HCT116 (cell line): ENCODE measurements around the gene GFPT1. TPM values are rescaled to one million over a fixed set of nuclear protein-coding genes. Genes with fewer than 3 reads are reported as not detected.

Experiments
- ATAC-seq: fragments of 200-7000 bp; cut with Tn5 transposase; 2 replicates; pipeline ENCODE4 v1.9.1; 2020; ENCODE audit warnings: mild to moderate bottlenecking, moderate library complexity
- Bru-seq: library from RNA; stranded (reverse); fragments of 400-500 nt; gene quantifications from one replicate; lab custom pipeline; 2021; lab: Mats Ljungman, UMichigan
- BruChase-seq, 2 experiments: library from RNA; stranded (reverse); fragments of 400-500 nt; gene quantifications; one replicate each; lab custom pipeline; 2021; lab: Mats Ljungman, UMichigan
- BruUV-seq: library from RNA; stranded (reverse); fragments of 400-500 nt; replicated peaks from 2 replicates; lab custom pipeline; 2021; lab: Mats Ljungman, UMichigan
- CTCF ChIA-PET: fragments of 300-600 bp; sonication (Branson Sonifier 250); formaldehyde crosslinking; loops from one replicate; lab custom pipeline; 2021; ENCODE audit warnings: antibody characterized with exemption; lab: Charles Lee
- POLR2A ChIA-PET: fragments of 300-600, 350-600 bp; sonication (Branson Sonifier 250); formaldehyde crosslinking; loops from one replicate; lab custom pipeline; 2021; ENCODE audit warnings: antibody characterized with exemption; lab: Charles Lee
- RAD21 ChIA-PET, 2 experiments: fragments of 300-600 bp; sonication (Branson Sonifier 250); formaldehyde crosslinking; loops; one replicate each; lab custom pipeline; 2023; ENCODE audit warnings: low total read pairs in 2 of 2; ENCODE audit not compliant: uncharacterized antibody in 2 of 2, unreplicated experiment in 2 of 2, low non-redundant PET in 1 of 2; lab: Charles Lee
- DNase-seq: peaks from one replicate; pipeline ENCODE4 v3.0.0-alpha.2; 2010; ENCODE audit warnings: low read depth, low spot score
- H2AFZ ChIP-seq: fragments of 200-600 bp; shearing (Covaris generic), sonication (generic); 2 replicates; pipeline ENCODE4 v1.6.1; 2017; ENCODE audit warnings: low read depth, mixed run types, mixed read lengths, antibody characterized with exemption, low read length; ENCODE audit not compliant: poor library complexity, severe bottlenecking
- H3K27ac ChIP-seq: 2 replicates; pipeline ENCODE4 v1.5.1; 2012; ENCODE audit warnings: low read depth, low read length
- H3K27me3 ChIP-seq: fragments of 200-600 bp; sonication (generic); 2 replicates; pipeline ENCODE4 v1.6.1; 2016; ENCODE audit warnings: mixed run types, low read length, mixed read lengths; ENCODE audit not compliant: insufficient read depth
- H3K36me3 ChIP-seq, 2 experiments: fragments of 200-500 bp in 1 of 2; fragments of 200-600 bp in 1 of 2; sonication (Bioruptor generic) in 1 of 2; sonication (generic) in 1 of 2; 2 replicates each; pipeline versions ENCODE4 v1.5.1 to v1.6.1; 2014 to 2016; ENCODE audit warnings: low read length in 2 of 2, inconsistent platforms in 1 of 2, mixed read lengths in 1 of 2, mixed run types in 1 of 2; ENCODE audit not compliant: insufficient read depth in 2 of 2, control insufficient read depth in 1 of 2
- H3K4me1 ChIP-seq, 2 experiments: fragments of 200-600 bp in 1 of 2; sonication (generic) in 1 of 2; 2 replicates each; pipeline versions ENCODE4 v1.5.1 to v1.6.1; 2012 to 2017; ENCODE audit warnings: low read length in 2 of 2, inconsistent platforms in 1 of 2, mild to moderate bottlenecking in 1 of 2, mixed read lengths in 1 of 2, mixed run types in 1 of 2, moderate library complexity in 1 of 2; ENCODE audit not compliant: insufficient read depth in 2 of 2, control insufficient read depth in 1 of 2
- H3K4me2 ChIP-seq: fragments of 200-600 bp; sonication (generic); 2 replicates; pipeline ENCODE4 v1.6.1; 2017; ENCODE audit warnings: mixed run types, low read length, mixed read lengths
- H3K4me3 ChIP-seq, 2 experiments: fragments of 200-600 bp in 1 of 2; sonication (generic) in 1 of 2; replicated peaks in 1 of 2; 2 replicates each; pipeline ENCODE4 v1.5.1; 2011 to 2016; ENCODE audit warnings: low read length in 2 of 2, control low read depth in 1 of 2, low read depth in 1 of 2, mild to moderate bottlenecking in 1 of 2, mixed read lengths in 1 of 2, mixed run types in 1 of 2
- H3K79me2 ChIP-seq: fragments of 200-600 bp; sonication (generic); 2 replicates; pipeline ENCODE4 v1.6.1; 2017; ENCODE audit warnings: mild to moderate bottlenecking, mixed run types, low read length, moderate library complexity, mixed read lengths; ENCODE audit not compliant: insufficient read depth
- H3K9ac ChIP-seq: fragments of 200-600 bp; sonication (generic); 2 replicates; pipeline ENCODE4 v1.6.1; 2016; ENCODE audit warnings: low read length, mixed read lengths
- H3K9me2 ChIP-seq: fragments of 200-600 bp; sonication (generic), shearing (Covaris generic); 2 replicates; pipeline ENCODE4 v1.6.1; 2017; ENCODE audit warnings: mixed run types, mild to moderate bottlenecking, moderate library complexity; ENCODE audit not compliant: insufficient read depth
- H3K9me3 ChIP-seq, 2 experiments: fragments of 200-500 bp in 1 of 2; fragments of 200-600 bp in 1 of 2; sonication (Bioruptor generic) in 1 of 2; sonication (generic) in 1 of 2; 2 replicates each; pipeline ENCODE4 v1.6.1; 2014 to 2017; ENCODE audit warnings: low read length in 2 of 2, mixed read lengths in 2 of 2, inconsistent platforms in 1 of 2, low read depth in 1 of 2, mild to moderate bottlenecking in 1 of 2, mixed run types in 1 of 2, moderate library complexity in 1 of 2; ENCODE audit not compliant: control insufficient read depth in 1 of 2, insufficient read depth in 1 of 2
- H4K20me1 ChIP-seq: fragments of 200-600 bp; sonication (generic), shearing (Covaris generic); 2 replicates; pipeline ENCODE4 v1.6.1; 2017; ENCODE audit warnings: mixed run types, mild to moderate bottlenecking, moderate library complexity; ENCODE audit not compliant: insufficient read depth
- CBX3 ChIP-seq: IDR thresholded peaks from 2 replicates; pipeline ENCODE4 v1.6.1; 2012; ENCODE audit warnings: low read depth
- CEBPB ChIP-seq: IDR thresholded peaks from 2 replicates; pipeline ENCODE4 v1.6.1; 2012; ENCODE audit warnings: low read depth
- EGR1 ChIP-seq: IDR thresholded peaks from 2 replicates; pipeline ENCODE4 v1.6.1; 2012; ENCODE audit warnings: low read depth
- ELF1 ChIP-seq: IDR thresholded peaks from 2 replicates; pipeline ENCODE4 v1.6.1; 2012; ENCODE audit warnings: low read depth, borderline replicate concordance
- EZH2 ChIP-seq: fragments of 200-600 bp; sonication (generic); IDR thresholded peaks from 2 replicates; pipeline ENCODE4 v1.6.1; 2017; ENCODE audit warnings: antibody characterized with exemption, mixed run types
- EZH2phosphoT487 ChIP-seq: fragments of 200-600 bp; IDR thresholded peaks from 2 replicates; pipeline ENCODE4 v1.6.1; 2018; ENCODE audit warnings: antibody characterized with exemption, borderline replicate concordance
- JUND ChIP-seq: IDR thresholded peaks from 2 replicates; pipeline ENCODE4 v1.6.1; 2012
- POLR2A ChIP-seq: IDR thresholded peaks from 2 replicates; pipeline ENCODE4 v1.7.0; 2011; ENCODE audit warnings: borderline replicate concordance; ENCODE audit not compliant: insufficient read depth, insufficient read length; ENCODE audit errors: extremely low read depth
- SP1 ChIP-seq: IDR thresholded peaks from 2 replicates; pipeline ENCODE4 v1.6.1; 2012; ENCODE audit warnings: low read depth
- SRF ChIP-seq: IDR thresholded peaks from 2 replicates; pipeline ENCODE4 v1.6.1; 2012; ENCODE audit warnings: low read depth
- TCF7L2 ChIP-seq: IDR thresholded peaks from 2 replicates; pipeline ENCODE4 v1.7.0; 2011; ENCODE audit warnings: borderline replicate concordance, inconsistent platforms; ENCODE audit not compliant: insufficient read depth, insufficient read length; ENCODE audit errors: extremely low read depth
- YY1 ChIP-seq: IDR thresholded peaks from 2 replicates; pipeline ENCODE4 v1.6.1; 2011; ENCODE audit warnings: low read length, low read depth, moderate library complexity, mild to moderate bottlenecking; ENCODE audit not compliant: insufficient replicate concordance; ENCODE audit errors: extremely low read depth
- ZFX ChIP-seq: fragments of 450-650 bp; IDR thresholded peaks from 2 replicates; pipeline ENCODE4 v1.6.1; 2017
- ZNF274 ChIP-seq: fragments of 200-500 bp; sonication (Bioruptor generic); IDR thresholded peaks from 2 replicates; pipeline ENCODE4 v1.6.1; 2014; ENCODE audit warnings: mild to moderate bottlenecking, low read depth, low read length, inconsistent platforms
- intact Hi-C: fragments of 100-400 bp; cut with micrococcal nuclease; formaldehyde crosslinking; loops from 2 replicates; pipeline ENCODE4 v1.10.0; 2022
- long read RNA-seq: library from polyadenylated mRNA; unstranded; transcript quantifications from one replicate; pipeline ENCODE4 v2.0.0, GENCODE V29; 2021; ENCODE audit not compliant: unreplicated experiment
- polyA plus RNA-seq: library from polyadenylated mRNA; unstranded; fragments of >200 nt; gene quantifications from 2 replicates; pipeline ENCODE4 v1.2.1, GENCODE V29; 2012; ENCODE audit warnings: missing spikeins
- total RNA-seq: library from RNA; stranded (reverse); gene quantifications from one replicate; pipeline ENCODE4 v1.2.1, GENCODE V29; 2021; ENCODE audit not compliant: unreplicated experiment
- TF ChIP-seq, protein P1 (sequence below), 3 experiments: fragments of 200-600 bp in 1 of 3; sonication (generic) in 1 of 3; IDR thresholded peaks in 2 of 3; conservative IDR thresholded peaks in 1 of 3; 2 replicates each; pipeline ENCODE4 v1.5.1; 2012 to 2017; ENCODE audit warnings: low read depth in 2 of 3, low read length in 2 of 3, antibody characterized with exemption in 1 of 3, borderline replicate concordance in 1 of 3, control low read depth in 1 of 3, mild to moderate bottlenecking in 1 of 3, mixed read lengths in 1 of 3, mixed run types in 1 of 3, moderate library complexity in 1 of 3; ENCODE audit not compliant: insufficient read depth in 1 of 3
- TF ChIP-seq, protein P2 (sequence below): IDR thresholded peaks from 2 replicates; pipeline ENCODE4 v1.6.1; 2012; ENCODE audit warnings: low read depth
- TF ChIP-seq, protein P3 (sequence below): IDR thresholded peaks from 2 replicates; pipeline ENCODE4 v1.6.1; 2012
- TF ChIP-seq, protein P4 (sequence below): IDR thresholded peaks from 2 replicates; pipeline ENCODE4 v1.6.1; 2012

GFPT1 gene
- total RNA-seq (62.4 TPM), Bru-seq, nascent RNA (percentile 95 among the genes with signal in this experiment), BruChase-seq, experiment 1, labeled RNA remaining after a 6-hour chase (percentile 99 among the genes with signal in this experiment), BruChase-seq, experiment 2, labeled RNA remaining after a 2-hour chase (percentile 97 among the genes with signal in this experiment)
- 23.6 and 27.4 TPM in 2 replicates for polyA plus RNA-seq
- long read RNA-seq, full-length matches to known transcripts, result 155 of 185 reads
- long read RNA-seq, partial matches to known transcripts, result 12 of 185 reads
- long read RNA-seq, other reads (novel, unspliced or antisense), result 18 of 185 reads

DNA sequence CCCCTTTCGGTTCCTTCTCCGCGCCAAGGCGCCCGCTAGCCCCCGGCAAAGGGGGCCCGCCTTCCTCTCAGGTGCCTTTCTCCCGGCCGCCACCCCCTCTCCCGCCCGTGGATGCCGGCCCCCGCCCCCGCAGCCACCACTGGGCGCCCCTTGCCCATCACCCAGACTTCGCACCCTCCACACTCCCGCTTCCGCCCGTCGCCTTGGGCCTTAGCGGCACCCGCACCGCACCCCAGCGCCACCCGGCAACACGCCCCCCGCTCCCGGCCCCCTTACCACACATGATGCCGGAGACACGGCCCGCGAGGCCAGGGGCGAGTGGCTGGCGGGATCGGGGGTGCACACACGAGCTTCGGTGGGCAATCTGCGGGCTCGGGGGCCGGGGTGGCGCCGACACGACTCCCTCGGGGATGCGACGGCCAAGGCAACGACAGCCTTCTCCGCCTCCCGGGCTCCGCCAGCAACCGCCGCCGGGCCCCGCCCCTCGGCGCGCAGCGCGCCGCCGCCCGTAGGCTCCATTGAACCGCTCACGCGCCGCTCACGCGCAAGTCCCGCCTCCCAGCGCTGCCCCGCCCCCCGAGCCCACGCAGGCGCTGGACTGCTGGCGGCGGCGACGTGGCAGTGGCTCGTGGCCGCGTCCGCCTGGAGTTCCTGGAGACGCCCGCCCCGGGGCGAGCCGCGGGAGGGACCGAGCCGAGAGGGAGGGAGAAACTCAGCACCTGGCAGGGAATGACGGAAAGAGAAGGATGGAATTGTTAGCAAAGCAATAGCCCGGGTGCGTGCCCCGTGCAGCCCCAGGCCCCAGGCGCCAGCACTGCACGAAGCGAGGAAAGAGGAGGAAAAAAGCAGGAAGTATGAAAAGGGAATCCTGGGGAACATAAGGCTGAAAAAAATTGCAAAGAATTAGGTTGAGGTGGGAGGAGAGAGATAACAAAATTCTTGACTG is at the start of gene GFPT1:
Gene GFPT1 (minus strand): TSS at position 439 of the 946 bp plus-strand sequence. CDS start 156 bp downstream, at position 283.
- Histone ChIP-seq H3K27ac (peak within 1 kb of the TSS; percentile 37; the same call in 1 of the 2 replicates), H3K4me2 (peak within 1 kb of the TSS; percentile 90), H3K27me3 (no peaks in the 10 kb centered on the region), H2AFZ (no peak within 1 kb of the TSS), H3K4me1 (peaks cover 8 to 15% of the 10 kb centered on the region in 2 experiments; a peak in 3 of 4 replicates), H4K20me1 (no peaks in the 10 kb centered on the region), H3K79me2 (peaks cover 45% of the 10 kb centered on the region), H3K9ac (peak within 1 kb of the TSS; percentile 70), H3K4me3 (peak within 1 kb of the TSS; percentile 70 to 76), H3K9me3 (no peaks in the 10 kb centered on the region), H3K9me2 (no peaks in the 10 kb centered on the region), H3K36me3 (no peaks in the 10 kb centered on the region)
- CTCF ChIA-PET, result interaction anchor here (2.2 kb wide), 1 partner anchor 12 kb away, joined by 5 read pairs; no protein-coding TSS in a partner anchor
- no TSS peak for BruUV-seq
- RAD21 ChIA-PET, result no interaction called here
- POLR2A ChIA-PET, result no interaction called here
- intact Hi-C loops, result loop anchor here (10.0 kb wide), 1 partner anchor 328 kb away; no protein-coding TSS in a partner anchor
- peak; percentile 65 for DNase-seq
- peak; percentile 97 for ATAC-seq
- no peak for TF ChIP-seq EGR1
- TF ChIP-seq, protein P1, sequence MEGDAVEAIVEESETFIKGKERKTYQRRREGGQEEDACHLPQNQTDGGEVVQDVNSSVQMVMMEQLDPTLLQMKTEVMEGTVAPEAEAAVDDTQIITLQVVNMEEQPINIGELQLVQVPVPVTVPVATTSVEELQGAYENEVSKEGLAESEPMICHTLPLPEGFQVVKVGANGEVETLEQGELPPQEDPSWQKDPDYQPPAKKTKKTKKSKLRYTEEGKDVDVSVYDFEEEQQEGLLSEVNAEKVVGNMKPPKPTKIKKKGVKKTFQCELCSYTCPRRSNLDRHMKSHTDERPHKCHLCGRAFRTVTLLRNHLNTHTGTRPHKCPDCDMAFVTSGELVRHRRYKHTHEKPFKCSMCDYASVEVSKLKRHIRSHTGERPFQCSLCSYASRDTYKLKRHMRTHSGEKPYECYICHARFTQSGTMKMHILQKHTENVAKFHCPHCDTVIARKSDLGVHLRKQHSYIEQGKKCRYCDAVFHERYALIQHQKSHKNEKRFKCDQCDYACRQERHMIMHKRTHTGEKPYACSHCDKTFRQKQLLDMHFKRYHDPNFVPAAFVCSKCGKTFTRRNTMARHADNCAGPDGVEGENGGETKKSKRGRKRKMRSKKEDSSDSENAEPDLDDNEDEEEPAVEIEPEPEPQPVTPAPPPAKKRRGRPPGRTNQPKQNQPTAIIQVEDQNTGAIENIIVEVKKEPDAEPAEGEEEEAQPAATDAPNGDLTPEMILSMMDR (IDR thresholded peaks at IDR 0.05 in 2 of 3, conservative IDR thresholded peaks at IDR 0.05 in 1 of 3; ENCODE audit: borderline replicate concordance in 1 of 3, insufficient read depth in 1 of 3, low read depth in 2 of 3, low read length in 2 of 3), result no peak
- TF ChIP-seq YY1, result peak; percentile 51
- no peak for TF ChIP-seq ELF1
- TF ChIP-seq, protein P2, sequence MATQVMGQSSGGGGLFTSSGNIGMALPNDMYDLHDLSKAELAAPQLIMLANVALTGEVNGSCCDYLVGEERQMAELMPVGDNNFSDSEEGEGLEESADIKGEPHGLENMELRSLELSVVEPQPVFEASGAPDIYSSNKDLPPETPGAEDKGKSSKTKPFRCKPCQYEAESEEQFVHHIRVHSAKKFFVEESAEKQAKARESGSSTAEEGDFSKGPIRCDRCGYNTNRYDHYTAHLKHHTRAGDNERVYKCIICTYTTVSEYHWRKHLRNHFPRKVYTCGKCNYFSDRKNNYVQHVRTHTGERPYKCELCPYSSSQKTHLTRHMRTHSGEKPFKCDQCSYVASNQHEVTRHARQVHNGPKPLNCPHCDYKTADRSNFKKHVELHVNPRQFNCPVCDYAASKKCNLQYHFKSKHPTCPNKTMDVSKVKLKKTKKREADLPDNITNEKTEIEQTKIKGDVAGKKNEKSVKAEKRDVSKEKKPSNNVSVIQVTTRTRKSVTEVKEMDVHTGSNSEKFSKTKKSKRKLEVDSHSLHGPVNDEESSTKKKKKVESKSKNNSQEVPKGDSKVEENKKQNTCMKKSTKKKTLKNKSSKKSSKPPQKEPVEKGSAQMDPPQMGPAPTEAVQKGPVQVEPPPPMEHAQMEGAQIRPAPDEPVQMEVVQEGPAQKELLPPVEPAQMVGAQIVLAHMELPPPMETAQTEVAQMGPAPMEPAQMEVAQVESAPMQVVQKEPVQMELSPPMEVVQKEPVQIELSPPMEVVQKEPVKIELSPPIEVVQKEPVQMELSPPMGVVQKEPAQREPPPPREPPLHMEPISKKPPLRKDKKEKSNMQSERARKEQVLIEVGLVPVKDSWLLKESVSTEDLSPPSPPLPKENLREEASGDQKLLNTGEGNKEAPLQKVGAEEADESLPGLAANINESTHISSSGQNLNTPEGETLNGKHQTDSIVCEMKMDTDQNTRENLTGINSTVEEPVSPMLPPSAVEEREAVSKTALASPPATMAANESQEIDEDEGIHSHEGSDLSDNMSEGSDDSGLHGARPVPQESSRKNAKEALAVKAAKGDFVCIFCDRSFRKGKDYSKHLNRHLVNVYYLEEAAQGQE, result no peak
- TF ChIP-seq POLR2A, result peak; percentile 77
- TF ChIP-seq SRF, result no peak
- peak; percentile 77 for TF ChIP-seq ZFX
- TF ChIP-seq, protein P3, sequence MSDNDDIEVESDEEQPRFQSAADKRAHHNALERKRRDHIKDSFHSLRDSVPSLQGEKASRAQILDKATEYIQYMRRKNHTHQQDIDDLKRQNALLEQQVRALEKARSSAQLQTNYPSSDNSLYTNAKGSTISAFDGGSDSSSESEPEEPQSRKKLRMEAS, result peak; percentile 93
- no peak for TF ChIP-seq EZH2
- TF ChIP-seq SP1, result peak; percentile 51; the same call in 1 of the 2 replicates
- TF ChIP-seq CEBPB, result no peak
- no peak for TF ChIP-seq JUND
- TF ChIP-seq CBX3, result 0 out of 2 replicates have a peak, but pooled peaks have one; percentile 13
- TF ChIP-seq ZNF274, result no peak
- TF ChIP-seq, protein P4, sequence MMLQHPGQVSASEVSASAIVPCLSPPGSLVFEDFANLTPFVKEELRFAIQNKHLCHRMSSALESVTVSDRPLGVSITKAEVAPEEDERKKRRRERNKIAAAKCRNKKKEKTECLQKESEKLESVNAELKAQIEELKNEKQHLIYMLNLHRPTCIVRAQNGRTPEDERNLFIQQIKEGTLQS, result no peak
- no peak for TF ChIP-seq EZH2phosphoT487
- TF ChIP-seq TCF7L2, result peak; percentile 32
